CD4-positive, CD25-positive, alpha-beta regulatory T cell (primary cell): ENCODE data around the gene STK32A. TPM values are rescaled to one million over a fixed set of nuclear protein-coding genes. Genes with fewer than 3 reads are reported as not detected.

Source experiments
- ATAC-seq, 2 donors: fragments of 150-1000 bp; cut with Tn5 transposase; one replicate each; pipeline ENCODE4 v1.10.0; 2021; ENCODE audit warnings: low read depth in 2 of 2, moderate number of reproducible peaks in 2 of 2, moderate library complexity in 1 of 2
- DNase-seq, 3 donors: peaks; one replicate each; pipeline versions ENCODE4 v3.0.0 to v3.0.0-alpha.2; 2012 to 2022; ENCODE audit warnings: mixed read lengths in 1 of 3
- H3K27ac ChIP-seq: one replicate; pipeline ENCODE4 v1.7.0; 2013; ENCODE audit warnings: mild to moderate bottlenecking, low read length; ENCODE audit not compliant: insufficient read depth, poor library complexity, severe bottlenecking
- H3K27me3 ChIP-seq: one replicate; pipeline ENCODE4 v1.7.0; 2013; ENCODE audit warnings: low read length; ENCODE audit not compliant: control insufficient read depth, insufficient read depth
- H3K36me3 ChIP-seq: one replicate; pipeline ENCODE4 v1.7.0; 2013; ENCODE audit warnings: mild to moderate bottlenecking, low read length, moderate library complexity; ENCODE audit not compliant: control insufficient read depth, insufficient read depth
- H3K4me1 ChIP-seq: 2 replicates; pipeline ENCODE4 v1.7.0; 2013; ENCODE audit warnings: mild to moderate bottlenecking, low read length; ENCODE audit not compliant: insufficient read depth, control insufficient read depth, poor library complexity, severe bottlenecking
- H3K4me3 ChIP-seq: one replicate; pipeline ENCODE4 v1.7.0; 2013; ENCODE audit warnings: low read depth, mild to moderate bottlenecking, low read length, moderate library complexity
- H3K9me3 ChIP-seq, 2 experiments: 1 replicate in 1 of 2; 2 replicates in 1 of 2; pipeline ENCODE4 v1.7.0; 2013; ENCODE audit warnings: low read length in 2 of 2, mild to moderate bottlenecking in 1 of 2, moderate library complexity in 1 of 2; ENCODE audit not compliant: control insufficient read depth in 2 of 2
- H3K27ac Mint-ChIP-seq, 3 donors: one replicate each; pipeline ENCODE4 v1.8.0; 2020 to 2022; ENCODE audit warnings: mild to moderate bottlenecking in 3 of 3, mixed read lengths in 3 of 3, moderate library complexity in 2 of 3
- H3K27me3 Mint-ChIP-seq: one replicate; pipeline ENCODE4 v1.8.0; 2022; ENCODE audit warnings: mild to moderate bottlenecking, mixed read lengths
- H3K36me3 Mint-ChIP-seq: one replicate; pipeline ENCODE4 v1.8.0; 2020; ENCODE audit warnings: mixed read lengths
- H3K4me1 Mint-ChIP-seq, 4 donors: one replicate each; pipeline ENCODE4 v1.8.0; 2020 to 2022; ENCODE audit warnings: mixed read lengths in 4 of 4, mild to moderate bottlenecking in 1 of 4
- H3K4me3 Mint-ChIP-seq, 4 donors: one replicate each; pipeline ENCODE4 v1.8.0; 2020 to 2022; ENCODE audit warnings: mild to moderate bottlenecking in 4 of 4, mixed read lengths in 4 of 4, moderate library complexity in 3 of 4
- H3K9me3 Mint-ChIP-seq, 7 donors: one replicate each; pipeline ENCODE4 v1.8.0; 2020 to 2022; ENCODE audit warnings: mixed read lengths in 7 of 7, mild to moderate bottlenecking in 3 of 7, moderate library complexity in 2 of 7
- polyA plus RNA-seq, 4 donors: library from polyadenylated mRNA; unstranded; fragments of 300-500 nt; fragmentation: Illumina TruSeq; gene quantifications; one replicate each; pipeline ENCODE4 v1.2.3, GENCODE V29; 2021
- total RNA-seq: library from RNA; stranded (reverse); gene quantifications from one replicate; pipeline ENCODE4 v1.2.3, GENCODE V29; 2022

STK32A gene
- total and polyA plus RNA-seq, 5 donors from 2014 or later, result not detected

GRCh38 chr5:147436596-147436995, 201.8 kb downstream of the STK32A start:
- Mint-ChIP-seq H3K36me3 (no peaks in the 10 kb centered on the region), H3K4me1 (peaks cover 0 to 2% (median 0%) of the 10 kb centered on the region in 4 donors), H3K9me3 (peaks cover 0 to 3% (median 0%) of the 10 kb centered on the region in 7 donors), H3K27ac (no peak overlapping the region), H3K27me3 (peaks cover 4% of the 10 kb centered on the region), H3K4me3 (no peak overlapping the region)
- ATAC-seq (no peak), DNase-seq (no peak)
- no peaks in the 10 kb centered on the region for H3K9me3 ChIP-seq
- no peak overlapping the region for H3K4me3 ChIP-seq
- no peaks in the 10 kb centered on the region for H3K4me1 ChIP-seq
- H3K27ac ChIP-seq, result no peak overlapping the region
- H3K27me3 ChIP-seq, result no peaks in the 10 kb centered on the region
- H3K36me3 ChIP-seq, result no peaks in the 10 kb centered on the region

GRCh38 chr5:147437161-147437596, 202.4 kb downstream of the STK32A start:
- no peaks in the 10 kb centered on the region for H3K36me3 Mint-ChIP-seq
- H3K4me3 Mint-ChIP-seq, result no peak overlapping the region
- no peak overlapping the region for H3K27ac Mint-ChIP-seq
- peaks cover 0 to 2% (median 0%) of the 10 kb centered on the region in 4 donors for H3K4me1 Mint-ChIP-seq
- DNase-seq (no peak), ATAC-seq (no peak)
- Histone ChIP-seq H3K4me3 (no peak overlapping the region), H3K27me3 (no peaks in the 10 kb centered on the region), H3K9me3 (no peaks in the 10 kb centered on the region), H3K36me3 (no peaks in the 10 kb centered on the region), H3K27ac (no peak overlapping the region), H3K4me1 (no peaks in the 10 kb centered on the region)
- peaks cover 0 to 3% (median 0%) of the 10 kb centered on the region in 7 donors for H3K9me3 Mint-ChIP-seq
- H3K27me3 Mint-ChIP-seq, result peaks cover 4% of the 10 kb centered on the region
